Fibroblast of lung (primary cell): Measurements from ENCODE around the gene IL1RN. TPM values are rescaled to one million over a fixed set of nuclear protein-coding genes. Genes with fewer than 3 reads are reported as not detected.

ENCODE experiments used
- DNase-seq, 2 donors: peaks; one replicate each; pipeline versions ENCODE4 v3.0.0 to v3.0.0-alpha.2; 2010; ENCODE audit warnings: low read depth in 2 of 2
- H2AFZ ChIP-seq: 2 replicates; pipeline ENCODE4 v1.5.1; 2012; ENCODE audit warnings: low read length, control low read depth, inconsistent platforms
- H3K27ac ChIP-seq: 2 replicates; pipeline ENCODE4 v1.5.1; 2011; ENCODE audit warnings: low read length, control low read depth; ENCODE audit not compliant: insufficient read depth
- H3K27me3 ChIP-seq: 2 replicates; pipeline ENCODE4 v1.5.1; 2011; ENCODE audit warnings: mild to moderate bottlenecking, low read length; ENCODE audit not compliant: control insufficient read depth, insufficient read depth
- H3K36me3 ChIP-seq: 2 replicates; pipeline ENCODE4 v1.5.1; 2011; ENCODE audit warnings: low read length; ENCODE audit not compliant: control insufficient read depth, insufficient read depth
- H3K4me1 ChIP-seq: 2 replicates; pipeline ENCODE4 v1.5.1; 2011; ENCODE audit warnings: low read length; ENCODE audit not compliant: control insufficient read depth, insufficient read depth; ENCODE audit errors: extremely low read depth
- H3K4me2 ChIP-seq: 2 replicates; pipeline ENCODE4 v1.5.1; 2011; ENCODE audit warnings: low read length, control low read depth; ENCODE audit not compliant: insufficient read depth; ENCODE audit errors: extremely low read depth
- H3K4me3 ChIP-seq, 4 experiments: fragments of 200-600 bp in 1 of 4; sonication (generic) in 1 of 4; replicated peaks in 1 of 4; 2 replicates each; pipeline ENCODE4 v1.5.1; 2011 to 2016; ENCODE audit warnings: low read length in 4 of 4, low read depth in 3 of 4, mild to moderate bottlenecking in 3 of 4, control low read depth in 2 of 4, inconsistent platforms in 1 of 4, mixed read lengths in 1 of 4; ENCODE audit not compliant: insufficient read depth in 1 of 4; ENCODE audit errors: control extremely low read depth in 1 of 4
- H3K79me2 ChIP-seq: 2 replicates; pipeline ENCODE4 v1.5.1; 2012; ENCODE audit warnings: mild to moderate bottlenecking, low read length, inconsistent platforms; ENCODE audit not compliant: control insufficient read depth, insufficient read depth
- H3K9ac ChIP-seq: 2 replicates; pipeline ENCODE4 v1.5.1; 2011; ENCODE audit warnings: mild to moderate bottlenecking, low read length, control low read depth; ENCODE audit not compliant: insufficient read depth
- H3K9me3 ChIP-seq: 2 replicates; pipeline ENCODE4 v1.5.1; 2012; ENCODE audit warnings: low read depth, low read length; ENCODE audit not compliant: control insufficient read depth, insufficient read depth
- H4K20me1 ChIP-seq: 2 replicates; pipeline ENCODE4 v1.5.1; 2011; ENCODE audit warnings: low read length; ENCODE audit not compliant: control insufficient read depth, insufficient read depth; ENCODE audit errors: extremely low read depth
- CTCF ChIP-seq, 2 donors: IDR thresholded peaks in 1 of 2; conservative IDR thresholded peaks in 1 of 2; 1 replicate in 1 of 2; 2 replicates in 1 of 2; pipeline ENCODE4 v1.5.1; 2011 to 2012; ENCODE audit warnings: low read length in 2 of 2, control low read depth in 1 of 2, inconsistent platforms in 1 of 2, low read depth in 1 of 2, mild to moderate bottlenecking in 1 of 2
- EZH2 ChIP-seq: IDR thresholded peaks from 2 replicates; pipeline ENCODE4 v1.5.1; 2012; ENCODE audit warnings: low read length, control low read depth, mild to moderate bottlenecking; ENCODE audit errors: missing control alignments
- polyA plus RNA-seq, 2 donors: library from polyadenylated mRNA; depleted of rRNA in 1 of 2; stranded (reverse) in 1 of 2; unstranded in 1 of 2; fragments of >200 nt; gene quantifications; 2 replicates each; pipeline ENCODE4 v1.2.1, GENCODE V29; 2011 to 2012; ENCODE audit warnings: missing spikeins in 1 of 2
- total RNA-seq: library from RNA; depleted of rRNA; stranded (reverse); fragments of >200 nt; gene quantifications from 2 replicates; pipeline ENCODE4 v1.2.1, GENCODE V29; 2014

Gene IL1RN
- total and polyA plus RNA-seq, 2 donors (not counting 1 experiment from before 2014, with no cell fraction given) = 0.06 TPM; not detected in 1

GRCh38 chr2:113103277-113103676 lies 24.1 kb upstream of the IL1RN start:
- TF ChIP-seq EZH2 (no peak), CTCF (conservative IDR thresholded peaks at IDR 0.05 in 1 of 2, IDR thresholded peaks at IDR 0.05 in 1 of 2; ENCODE audit: low read depth in 1 of 2, low read length in 2 of 2) (no peak)
- Histone ChIP-seq H3K4me1 (no peaks in the 10 kb centered on the region), H3K4me2 (no peak overlapping the region), H3K27ac (no peak overlapping the region), H3K36me3 (no peaks in the 10 kb centered on the region), H3K9me3 (no peaks in the 10 kb centered on the region), H3K27me3 (no peaks in the 10 kb centered on the region), H2AFZ (no peak overlapping the region), H3K79me2 (no peaks in the 10 kb centered on the region), H4K20me1 (no peaks in the 10 kb centered on the region), H3K4me3 (no peak overlapping the region), H3K9ac (no peak overlapping the region)
- no peak for DNase-seq

- Histone ChIP-seq H3K27me3 (no peaks in the 10 kb centered on the region), H3K27ac (no peak overlapping the region), H3K36me3 (no peaks in the 10 kb centered on the region), H2AFZ (no peak overlapping the region), H3K4me3 (no peak overlapping the region), H3K79me2 (no peaks in the 10 kb centered on the region), H3K4me1 (no peaks in the 10 kb centered on the region), H3K9ac (no peak overlapping the region), H4K20me1 (no peaks in the 10 kb centered on the region), H3K4me2 (no peak overlapping the region), H3K9me3 (no peaks in the 10 kb centered on the region)
- no peak for TF ChIP-seq EZH2
- TF ChIP-seq CTCF (conservative IDR thresholded peaks at IDR 0.05 in 1 of 2, IDR thresholded peaks at IDR 0.05 in 1 of 2; ENCODE audit: low read depth in 1 of 2, low read length in 2 of 2) = no peak
- DNase-seq = peak in 1 of 2 donors; percentile 30
These were observed 23.3 kb upstream of the IL1RN start for GRCh38 chr2:113104054-113104611.

GRCh38 chr2:113105047-113105785 lies 22.2 kb upstream of the IL1RN start:
- H3K9me3 ChIP-seq = no peaks in the 10 kb centered on the region
- no peaks in the 10 kb centered on the region for H3K36me3 ChIP-seq
- no peaks in the 10 kb centered on the region for H3K27me3 ChIP-seq
- no peak overlapping the region for H3K27ac ChIP-seq
- no peak overlapping the region for H2AFZ ChIP-seq
- TF ChIP-seq EZH2 (no peak), CTCF (conservative IDR thresholded peaks at IDR 0.05 in 1 of 2, IDR thresholded peaks at IDR 0.05 in 1 of 2; ENCODE audit: low read depth in 1 of 2, low read length in 2 of 2) (no peak)
- no peaks in the 10 kb centered on the region for H4K20me1 ChIP-seq
- peak; percentile 42 to 69 for DNase-seq
- no peaks in the 10 kb centered on the region for H3K4me1 ChIP-seq
- H3K4me3 ChIP-seq = no peak overlapping the region
- no peak overlapping the region for H3K4me2 ChIP-seq
- no peaks in the 10 kb centered on the region for H3K79me2 ChIP-seq
- H3K9ac ChIP-seq = no peak overlapping the region
